ENCODE results near the gene MRPS15.

MRPS15 gene

DNA sequence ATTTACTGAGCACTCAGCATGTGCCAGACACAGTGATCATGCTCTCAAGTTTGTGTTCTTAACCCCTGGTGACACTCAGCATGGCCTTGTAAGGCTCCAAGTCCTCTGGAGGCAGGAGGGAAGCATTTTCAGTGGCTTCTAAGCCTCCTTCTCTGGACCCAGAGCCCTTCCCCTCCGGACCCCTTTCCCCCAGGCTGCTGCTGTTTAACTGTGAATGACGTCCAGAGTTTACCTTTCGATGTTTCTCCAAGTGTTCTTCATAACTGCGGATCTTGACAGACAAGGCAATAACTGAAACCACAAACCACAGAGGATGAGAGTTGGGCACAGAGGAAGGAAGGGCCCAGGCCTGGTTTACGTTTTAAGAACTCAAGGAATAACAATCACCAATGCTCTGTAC is 6.5 kb downstream of the MRPS15 start:
- Histone ChIP-seq H3K27ac (replicated peaks) (peak overlapping the region; percentile 34), H3K4me3 (replicated peaks; ENCODE audit: insufficient read depth, low read length) (no peak overlapping the region), H3K27me3 (ENCODE audit: insufficient read depth, poor library complexity, severe bottlenecking) (no peaks in the 10 kb centered on the region)
- TF ChIP-seq GABPA (IDR thresholded peaks at IDR 0.05; ENCODE audit: low read depth) (0 out of 2 replicates have a peak, but pooled peaks have one; percentile 7), SPI1 (IDR thresholded peaks at IDR 0.05; ENCODE audit: borderline replicate concordance, low read depth) (peak; percentile 34; the same call in 1 of the 2 replicates), POLR2AphosphoS5 (IDR thresholded peaks at IDR 0.05; ENCODE audit: low read depth) (peak; percentile 61; the same call in 1 of the 2 replicates)
- TF ChIP-seq, protein P1, sequence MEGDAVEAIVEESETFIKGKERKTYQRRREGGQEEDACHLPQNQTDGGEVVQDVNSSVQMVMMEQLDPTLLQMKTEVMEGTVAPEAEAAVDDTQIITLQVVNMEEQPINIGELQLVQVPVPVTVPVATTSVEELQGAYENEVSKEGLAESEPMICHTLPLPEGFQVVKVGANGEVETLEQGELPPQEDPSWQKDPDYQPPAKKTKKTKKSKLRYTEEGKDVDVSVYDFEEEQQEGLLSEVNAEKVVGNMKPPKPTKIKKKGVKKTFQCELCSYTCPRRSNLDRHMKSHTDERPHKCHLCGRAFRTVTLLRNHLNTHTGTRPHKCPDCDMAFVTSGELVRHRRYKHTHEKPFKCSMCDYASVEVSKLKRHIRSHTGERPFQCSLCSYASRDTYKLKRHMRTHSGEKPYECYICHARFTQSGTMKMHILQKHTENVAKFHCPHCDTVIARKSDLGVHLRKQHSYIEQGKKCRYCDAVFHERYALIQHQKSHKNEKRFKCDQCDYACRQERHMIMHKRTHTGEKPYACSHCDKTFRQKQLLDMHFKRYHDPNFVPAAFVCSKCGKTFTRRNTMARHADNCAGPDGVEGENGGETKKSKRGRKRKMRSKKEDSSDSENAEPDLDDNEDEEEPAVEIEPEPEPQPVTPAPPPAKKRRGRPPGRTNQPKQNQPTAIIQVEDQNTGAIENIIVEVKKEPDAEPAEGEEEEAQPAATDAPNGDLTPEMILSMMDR (IDR thresholded peaks at IDR 0.05; ENCODE audit: insufficient read depth, low read length), result no peak
- TF ChIP-seq, protein P2, sequence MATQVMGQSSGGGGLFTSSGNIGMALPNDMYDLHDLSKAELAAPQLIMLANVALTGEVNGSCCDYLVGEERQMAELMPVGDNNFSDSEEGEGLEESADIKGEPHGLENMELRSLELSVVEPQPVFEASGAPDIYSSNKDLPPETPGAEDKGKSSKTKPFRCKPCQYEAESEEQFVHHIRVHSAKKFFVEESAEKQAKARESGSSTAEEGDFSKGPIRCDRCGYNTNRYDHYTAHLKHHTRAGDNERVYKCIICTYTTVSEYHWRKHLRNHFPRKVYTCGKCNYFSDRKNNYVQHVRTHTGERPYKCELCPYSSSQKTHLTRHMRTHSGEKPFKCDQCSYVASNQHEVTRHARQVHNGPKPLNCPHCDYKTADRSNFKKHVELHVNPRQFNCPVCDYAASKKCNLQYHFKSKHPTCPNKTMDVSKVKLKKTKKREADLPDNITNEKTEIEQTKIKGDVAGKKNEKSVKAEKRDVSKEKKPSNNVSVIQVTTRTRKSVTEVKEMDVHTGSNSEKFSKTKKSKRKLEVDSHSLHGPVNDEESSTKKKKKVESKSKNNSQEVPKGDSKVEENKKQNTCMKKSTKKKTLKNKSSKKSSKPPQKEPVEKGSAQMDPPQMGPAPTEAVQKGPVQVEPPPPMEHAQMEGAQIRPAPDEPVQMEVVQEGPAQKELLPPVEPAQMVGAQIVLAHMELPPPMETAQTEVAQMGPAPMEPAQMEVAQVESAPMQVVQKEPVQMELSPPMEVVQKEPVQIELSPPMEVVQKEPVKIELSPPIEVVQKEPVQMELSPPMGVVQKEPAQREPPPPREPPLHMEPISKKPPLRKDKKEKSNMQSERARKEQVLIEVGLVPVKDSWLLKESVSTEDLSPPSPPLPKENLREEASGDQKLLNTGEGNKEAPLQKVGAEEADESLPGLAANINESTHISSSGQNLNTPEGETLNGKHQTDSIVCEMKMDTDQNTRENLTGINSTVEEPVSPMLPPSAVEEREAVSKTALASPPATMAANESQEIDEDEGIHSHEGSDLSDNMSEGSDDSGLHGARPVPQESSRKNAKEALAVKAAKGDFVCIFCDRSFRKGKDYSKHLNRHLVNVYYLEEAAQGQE (IDR thresholded peaks at IDR 0.05; ENCODE audit: insufficient replicate concordance, low read depth), result no peak
- peak in 1 of 2 experiments; percentile 77 for DNase-seq (ENCODE audit: low read depth in 1 of 2, low spot score in 1 of 2)

DNA sequence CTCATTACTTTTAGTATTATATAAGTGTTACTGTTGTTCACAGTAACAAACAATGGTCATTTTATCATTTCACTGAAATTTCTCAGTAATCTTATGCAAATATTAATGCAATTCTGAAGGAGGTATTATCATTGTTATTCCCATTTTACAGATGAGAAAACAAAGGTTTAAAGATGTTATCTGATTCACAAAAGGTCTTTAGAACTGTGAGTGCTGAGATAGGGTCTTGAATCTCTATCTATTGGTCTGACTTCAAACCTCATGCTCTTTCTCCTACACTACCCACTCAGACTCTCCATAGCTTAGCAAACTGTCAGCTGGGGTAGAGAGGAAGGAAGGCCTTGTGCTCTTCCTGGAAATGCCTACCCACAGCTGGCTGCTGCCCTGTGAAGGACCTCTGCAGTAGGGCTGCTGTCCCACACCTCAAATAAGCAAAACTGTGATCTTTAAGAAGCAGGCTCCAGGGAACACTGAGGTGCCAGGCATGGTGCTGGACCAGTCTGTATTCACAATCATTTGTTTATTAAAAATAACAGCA is 7.7 kb downstream of the MRPS15 start:
- H3K4me3 ChIP-seq (replicated peaks; ENCODE audit: insufficient read depth, low read length), result no peak overlapping the region

DNA sequence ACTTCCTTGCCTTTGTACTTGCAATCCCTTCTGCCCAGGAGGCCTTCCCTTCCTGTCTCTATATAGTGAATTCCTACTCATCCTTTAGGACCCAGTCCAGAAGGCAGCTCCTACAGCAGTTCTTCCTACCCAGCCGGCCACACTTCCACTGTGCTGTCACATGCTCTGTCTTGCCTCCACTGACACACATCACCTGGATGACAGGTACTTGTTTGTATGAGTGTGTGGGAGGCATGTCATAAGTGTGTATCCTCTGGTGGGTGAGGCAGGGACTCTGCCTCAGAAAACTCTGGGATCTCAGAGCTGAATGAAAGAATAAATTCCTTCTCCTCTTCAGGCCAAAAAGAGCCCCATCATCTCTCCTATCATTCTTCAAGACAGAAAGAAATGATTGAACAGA is 8.8 kb downstream of the MRPS15 start:
- TF ChIP-seq, protein P2 (IDR thresholded peaks at IDR 0.05; ENCODE audit: insufficient replicate concordance, low read depth), result no peak
- TF ChIP-seq, protein P1 (IDR thresholded peaks at IDR 0.05; ENCODE audit: insufficient read depth, low read length), result no peak
- TF ChIP-seq POLR2AphosphoS5 (IDR thresholded peaks at IDR 0.05; ENCODE audit: low read depth), result no peak
- no peak for TF ChIP-seq SPI1 (IDR thresholded peaks at IDR 0.05; ENCODE audit: borderline replicate concordance, low read depth)
- no peak for TF ChIP-seq GABPA (IDR thresholded peaks at IDR 0.05; ENCODE audit: low read depth)

More for the DNA sequence above, 7.7 kb downstream of the MRPS15 start:
- no peak for DNase-seq (ENCODE audit: low read depth in 1 of 2, low spot score in 1 of 2)
- Histone ChIP-seq H3K27ac (replicated peaks) (no peak overlapping the region), H3K27me3 (ENCODE audit: insufficient read depth, poor library complexity, severe bottlenecking) (no peaks in the 10 kb centered on the region)
- TF ChIP-seq, protein P2 (IDR thresholded peaks at IDR 0.05; ENCODE audit: insufficient replicate concordance, low read depth), result no peak
- TF ChIP-seq POLR2AphosphoS5 (IDR thresholded peaks at IDR 0.05; ENCODE audit: low read depth), result no peak
- TF ChIP-seq, protein P1 (IDR thresholded peaks at IDR 0.05; ENCODE audit: insufficient read depth, low read length), result no peak
- TF ChIP-seq GABPA (IDR thresholded peaks at IDR 0.05; ENCODE audit: low read depth), result no peak
- TF ChIP-seq SPI1 (IDR thresholded peaks at IDR 0.05; ENCODE audit: borderline replicate concordance, low read depth), result no peak

More for the DNA sequence above, 8.8 kb downstream of the MRPS15 start:
- Histone ChIP-seq H3K27me3 (ENCODE audit: insufficient read depth, poor library complexity, severe bottlenecking) (no peaks in the 10 kb centered on the region), H3K27ac (replicated peaks) (no peak overlapping the region), H3K4me3 (replicated peaks; ENCODE audit: insufficient read depth, low read length) (no peak overlapping the region)
- DNase-seq (ENCODE audit: low read depth in 1 of 2, low spot score in 1 of 2), result no peak

Data from HL-60 (cell line).